A549 (cell line): Measurements from ENCODE around the gene EPS8. TPM values are rescaled to one million over a fixed set of nuclear protein-coding genes. Genes with fewer than 3 reads are reported as not detected.
A peak's percentile ranks its signal among the peaks of the same experiment; 100 is the strongest.

Experiments used
- ATAC-seq, 2 experiments: fragments of 200-7000 bp in 1 of 2; fragments of >200 bp in 1 of 2; cut with Nextera tagmentation in 1 of 2; cut with Tn5 transposase in 1 of 2; 3 replicates each; pipeline versions ENCODE4 v1.8.0 to v1.9.1; 2018 to 2020; ENCODE audit warnings: mild to moderate bottlenecking in 1 of 2, moderate library complexity in 1 of 2
- CTCF ChIA-PET: fragments of 300-600 bp; sonication (Branson Sonifier 250); formaldehyde crosslinking; extraction: SDS; loops from one replicate; lab custom pipeline; 2021; ENCODE audit warnings: antibody characterized with exemption, inconsistent platforms; lab: Yijun Ruan, JAX
- POLR2A ChIA-PET: fragments of 350-600 bp; formaldehyde crosslinking; extraction: SDS; loops from one replicate; lab custom pipeline; 2021; ENCODE audit warnings: antibody characterized with exemption, inconsistent platforms; lab: Yijun Ruan, JAX
- DNase-seq, 2 experiments: peaks; one replicate each; pipeline versions ENCODE4 v3.0.0 to v3.0.0-alpha.2; 2011 to 2016; ENCODE audit warnings: low read depth in 1 of 2, low spot score in 1 of 2
- FAIRE-seq: peaks from 2 replicates; lab custom pipeline; 2011; peaks lifted over from hg19 to GRCh38; lab: Jason Lieb, UNC
- H3K27ac ChIP-seq, 2 experiments: fragments of >200 bp; sonication (Bioruptor Twin); formaldehyde crosslinking; 3 replicates each; pipeline ENCODE4 v1.5.1; 2016 to 2017
- H3K4me1 ChIP-seq: fragments of >200 bp; sonication (Bioruptor Twin); formaldehyde crosslinking; 3 replicates; pipeline ENCODE4 v1.6.1; 2016
- H3K4me2 ChIP-seq: fragments of >200 bp; sonication (Bioruptor Twin); formaldehyde crosslinking; 3 replicates; pipeline ENCODE4 v1.6.1; 2016
- H3K4me3 ChIP-seq: fragments of >200 bp; sonication (Bioruptor Twin); formaldehyde crosslinking; 3 replicates; pipeline ENCODE4 v1.5.1; 2016
- H3K9me3 ChIP-seq: fragments of >200 bp; sonication (Bioruptor Twin); formaldehyde crosslinking; 3 replicates; pipeline ENCODE4 v1.6.1; 2016
- ATOH8 ChIP-seq: fragments of 250-450 bp; sonication (Bioruptor Pico); IDR thresholded peaks from 2 replicates; pipeline ENCODE4 v1.5.0; 2020; ENCODE audit warnings: low read depth, mild to moderate bottlenecking, moderate library complexity
- BCL3 ChIP-seq: fragments of >200 bp; sonication (Bioruptor Twin); formaldehyde crosslinking; IDR thresholded peaks from 3 replicates; pipeline ENCODE4 v1.6.1; 2016
- CEBPB ChIP-seq, 2 experiments: fragments of >200 bp in 1 of 2; sonication (Bioruptor Twin) in 1 of 2; formaldehyde crosslinking in 1 of 2; IDR thresholded peaks; 2 replicates each; pipeline ENCODE4 v1.6.1; 2012 to 2016
- EHF ChIP-seq: fragments of 250-450 bp; sonication (Bioruptor Pico); IDR thresholded peaks from 2 replicates; pipeline ENCODE4 v1.5.0; 2020; ENCODE audit warnings: mild to moderate bottlenecking
- EP300 ChIP-seq, 2 experiments: fragments of >200 bp; sonication (Bioruptor Twin); formaldehyde crosslinking; IDR thresholded peaks; 2 replicates in 1 of 2; 3 replicates in 1 of 2; pipeline ENCODE4 v1.6.1; 2016 to 2017
- FOSL2 ChIP-seq, 2 experiments: fragments of 450-650 bp in 1 of 2; fragments of >200 bp in 1 of 2; sonication (Bioruptor Twin) in 1 of 2; formaldehyde crosslinking; IDR thresholded peaks; 2 replicates each; pipeline versions ENCODE4 v1.5.0 to v1.6.1; 2016 to 2020; ENCODE audit warnings: mild to moderate bottlenecking in 1 of 2, moderate library complexity in 1 of 2
- FOXS1 ChIP-seq: fragments of 250-450 bp; sonication (Bioruptor Pico); IDR thresholded peaks from 2 replicates; pipeline ENCODE4 v1.5.0; 2020; ENCODE audit warnings: mild to moderate bottlenecking, moderate library complexity
- GATA3 ChIP-seq: IDR thresholded peaks from 2 replicates; pipeline ENCODE4 v1.6.1; 2012; ENCODE audit warnings: borderline replicate concordance
- HDAC2 ChIP-seq: fragments of 200-600 bp; sonication (generic); IDR thresholded peaks from 2 replicates; pipeline ENCODE4 v1.6.1; 2016
- HES2 ChIP-seq: fragments of >200 bp; sonication (Bioruptor Twin); formaldehyde crosslinking; IDR thresholded peaks from 2 replicates; pipeline ENCODE4 v1.6.1; 2016
- HMGXB4 ChIP-seq: fragments of 250-450 bp; sonication (Bioruptor Pico); IDR thresholded peaks from 2 replicates; pipeline ENCODE4 v1.5.0; 2021; ENCODE audit warnings: mild to moderate bottlenecking, moderate library complexity, borderline replicate concordance
- HOXA7 ChIP-seq: fragments of 250-450 bp; sonication (Bioruptor Pico); IDR thresholded peaks from 2 replicates; pipeline ENCODE4 v1.5.0; 2020; ENCODE audit warnings: mild to moderate bottlenecking, moderate library complexity
- JUN ChIP-seq, 2 experiments: fragments of >200 bp; sonication (Bioruptor Twin); formaldehyde crosslinking; IDR thresholded peaks; 2 replicates in 1 of 2; 3 replicates in 1 of 2; pipeline ENCODE4 v1.6.1; 2016 to 2017
- MAFK ChIP-seq: fragments of 450-650 bp; IDR thresholded peaks from 2 replicates; pipeline ENCODE4 v1.6.1; 2014; ENCODE audit not compliant: partially characterized antibody
- MAX ChIP-seq: IDR thresholded peaks from 2 replicates; pipeline ENCODE4 v1.6.1; 2012
- NPAS2 ChIP-seq: fragments of 250-450 bp; sonication (Bioruptor Pico); IDR thresholded peaks from 2 replicates; pipeline ENCODE4 v1.8.0; 2022; ENCODE audit warnings: mild to moderate bottlenecking, moderate library complexity, borderline replicate concordance
- NR3C1 ChIP-seq: fragments of >200 bp; sonication (Bioruptor Twin); formaldehyde crosslinking; IDR thresholded peaks from 3 replicates; pipeline ENCODE4 v1.6.1; 2017
- PHF8 ChIP-seq: fragments of 200-600 bp; sonication (generic); IDR thresholded peaks from 2 replicates; pipeline ENCODE4 v1.6.1; 2016; ENCODE audit warnings: low read depth, mild to moderate bottlenecking, antibody characterized with exemption, moderate library complexity, borderline replicate concordance
- POLR2A ChIP-seq: IDR thresholded peaks from 2 replicates; pipeline ENCODE4 v1.6.1; 2012; ENCODE audit warnings: mild to moderate bottlenecking, low read length
- POLR2AphosphoS2 ChIP-seq: conservative IDR thresholded peaks from 2 replicates; pipeline ENCODE4 v1.6.1; 2012; ENCODE audit warnings: low read length, improper control_type of control experiment, inconsistent platforms
- RAD21 ChIP-seq, 2 experiments: fragments of >200 bp in 1 of 2; sonication (Bioruptor Twin) in 1 of 2; formaldehyde crosslinking in 1 of 2; IDR thresholded peaks in 1 of 2; conservative IDR thresholded peaks in 1 of 2; 2 replicates in 1 of 2; 3 replicates in 1 of 2; pipeline ENCODE4 v1.6.1; 2012 to 2018; ENCODE audit warnings: inconsistent platforms in 1 of 2
- RARB ChIP-seq: fragments of 250-450 bp; sonication (Bioruptor Pico); IDR thresholded peaks from 2 replicates; pipeline ENCODE4 v1.8.0; 2021; ENCODE audit warnings: mild to moderate bottlenecking, moderate library complexity
- REST ChIP-seq: fragments of 200-600 bp; sonication (generic); IDR thresholded peaks from 2 replicates; pipeline ENCODE4 v1.6.1; 2016; ENCODE audit warnings: antibody characterized with exemption, mild to moderate bottlenecking, moderate library complexity
- TFCP2L1 ChIP-seq: fragments of 250-450 bp; sonication (Bioruptor Pico); IDR thresholded peaks from 2 replicates; pipeline ENCODE4 v1.5.0; 2021; ENCODE audit warnings: mild to moderate bottlenecking
- TP53 ChIP-seq: fragments of 250-450 bp; sonication (Bioruptor Pico); IDR thresholded peaks from 2 replicates; pipeline ENCODE4 v1.5.0; 2021; ENCODE audit warnings: mild to moderate bottlenecking, moderate library complexity
- WGBS: methylation state at CpG from one replicate; pipeline ENCODE4 v1.1.6; 2017; ENCODE audit errors: missing lambda C conversion rate; 5-methylcytosine and 5-hydroxymethylcytosine counted together
- polyA plus RNA-seq, 4 experiments: library from polyadenylated mRNA; depleted of rRNA in 3 of 4; stranded (reverse); fragments of >200 nt; fragmentation: RNase III in 1 of 4; extraction: RNeasy Plus Mini Kit Qiagen cat#74134 plus additional on column Dnase treatment in 1 of 4; gene quantifications; 2 replicates in 3 of 4; 3 replicates in 1 of 4; pipeline ENCODE4 v1.2.3, GENCODE V29; 2011 to 2017

EPS8 gene
- polyA plus RNA-seq, 2 of the 4 experiments (the other 2 are of a cell fraction), result 25.1 to 101 TPM

GRCh38 chr12:15733136-15733535 is 56.1 kb downstream of the EPS8 start:
- Histone ChIP-seq H3K9me3 (peaks cover 12% of the 10 kb centered on the region; the same call in 2 of the 3 replicates), H3K27ac (peak overlapping the region; percentile 71 to 77), H3K4me2 (peak overlapping the region; percentile 75), H3K4me3 (peak overlapping the region; percentile 17; the same call in 2 of the 3 replicates), H3K4me1 (peaks cover 50% of the 10 kb centered on the region)
- FAIRE-seq (no peak), DNase-seq (no peak)
- 53% methylated on average over 3 of the region's 3 CpGs for WGBS
- CTCF ChIA-PET, result no interaction called here
- TF ChIP-seq NR3C1 (no peak), PHF8 (no peak), HOXA7 (CRISPR knock-in tag) (no peak), POLR2AphosphoS2 (no peak), RARB (CRISPR knock-in tag) (no peak), EP300 (IDR thresholded peaks at IDR 0.05) (no peak), JUN (IDR thresholded peaks at IDR 0.05) (no peak), EHF (CRISPR knock-in tag) (no peak), MAFK (no peak), BCL3 (no peak), POLR2A (no peak), TP53 (CRISPR knock-in tag) (no peak), HMGXB4 (CRISPR knock-in tag) (no peak), ATOH8 (no peak), TFCP2L1 (CRISPR knock-in tag) (no peak), NPAS2 (CRISPR knock-in tag) (no peak), HES2 (no peak), FOSL2 (IDR thresholded peaks at IDR 0.05) (no peak), FOSL2 (CRISPR knock-in tag; IDR thresholded peaks at IDR 0.05) (no peak)
- TF ChIP-seq, all 56 proteins: peak for 0
- peak in 1 of 2 experiments; percentile 23; a peak in 3 of 6 replicates for ATAC-seq
- POLR2A ChIA-PET, result interaction anchor here (1.0 kb wide), 1 partner anchor 56 kb away, joined by 3 read pairs; the partner anchor contains the start of gene EPS8

- WGBS, result 12% methylated on average over 6 of the region's 6 CpGs
- H3K4me1 ChIP-seq, result peaks cover 56% of the 10 kb centered on the region
- ATAC-seq, result peak; percentile 75 to 83; a peak in 5 of 6 replicates
- H3K9me3 ChIP-seq, result peaks cover 12% of the 10 kb centered on the region; the same call in 2 of the 3 replicates
- H3K4me2 ChIP-seq, result peak overlapping the region; percentile 75
- peak overlapping the region; percentile 71 to 77 for H3K27ac ChIP-seq
- FAIRE-seq, result peak; percentile 72
- CTCF ChIA-PET, result no interaction called here
- POLR2A ChIA-PET, result interaction anchor here (1.0 kb wide), 1 partner anchor 57 kb away, joined by 3 read pairs; the partner anchor contains the start of gene EPS8
- DNase-seq, result peak in 1 of 2 experiments; percentile 74
- H3K4me3 ChIP-seq, result peak overlapping the region; percentile 22; the same call in 2 of the 3 replicates
- TF ChIP-seq TP53 (CRISPR knock-in tag), result no peak
- peak; percentile 60 to 61; a peak in 2 of 5 replicates for TF ChIP-seq JUN (IDR thresholded peaks at IDR 0.05)
- peak in 1 of 2 experiments; percentile 36; a peak in 2 of 4 replicates for TF ChIP-seq CEBPB (IDR thresholded peaks at IDR 0.05)
- TF ChIP-seq FOXS1 (CRISPR knock-in tag), result no peak
- no peak for TF ChIP-seq HDAC2
- TF ChIP-seq TFCP2L1 (CRISPR knock-in tag), result no peak
- no peak; the same call in 1 of the 2 replicates for TF ChIP-seq FOSL2 (IDR thresholded peaks at IDR 0.05)
- peak; percentile 30; the same call in 1 of the 2 replicates for TF ChIP-seq FOSL2 (CRISPR knock-in tag; IDR thresholded peaks at IDR 0.05)
- 0 out of 3 replicates have a peak, but pooled peaks have one; percentile 38 for TF ChIP-seq BCL3
- peak in 1 of 2 experiments; percentile 42; a peak in 2 of 5 replicates for TF ChIP-seq EP300 (IDR thresholded peaks at IDR 0.05)
- peak in 1 of 2 experiments; percentile 26; a peak in 2 of 5 replicates for TF ChIP-seq RAD21 (conservative IDR thresholded peaks at IDR 0.05 in 1 of 2, IDR thresholded peaks at IDR 0.05 in 1 of 2)
- TF ChIP-seq MAX, result peak; percentile 20; the same call in 1 of the 2 replicates
- no peak for TF ChIP-seq HOXA7 (CRISPR knock-in tag)
- no peak for TF ChIP-seq REST
- TF ChIP-seq NR3C1, result no peak
- TF ChIP-seq GATA3, result peak; percentile 56; the same call in 1 of the 2 replicates
Measured at GRCh38 chr12:15732341-15733061, 56.7 kb downstream of the EPS8 start.
